ENCODE data around the gene KRT86.

GRCh38 chr12:52291267-52291935, 17.0 kb downstream of the KRT86 start, which contains the start of gene KRT81:
- TF ChIP-seq ZNF416 (tag by site-specific recombination; IDR thresholded peaks at IDR 0.05), result no peak
- no peak for TF ChIP-seq ZNF274 (IDR thresholded peaks at IDR 0.05; ENCODE audit: low read length)
- TF ChIP-seq ZNF274 (tag by site-specific recombination; IDR thresholded peaks at IDR 0.05; ENCODE audit: borderline replicate concordance), result no peak
- TF ChIP-seq, protein P1, sequence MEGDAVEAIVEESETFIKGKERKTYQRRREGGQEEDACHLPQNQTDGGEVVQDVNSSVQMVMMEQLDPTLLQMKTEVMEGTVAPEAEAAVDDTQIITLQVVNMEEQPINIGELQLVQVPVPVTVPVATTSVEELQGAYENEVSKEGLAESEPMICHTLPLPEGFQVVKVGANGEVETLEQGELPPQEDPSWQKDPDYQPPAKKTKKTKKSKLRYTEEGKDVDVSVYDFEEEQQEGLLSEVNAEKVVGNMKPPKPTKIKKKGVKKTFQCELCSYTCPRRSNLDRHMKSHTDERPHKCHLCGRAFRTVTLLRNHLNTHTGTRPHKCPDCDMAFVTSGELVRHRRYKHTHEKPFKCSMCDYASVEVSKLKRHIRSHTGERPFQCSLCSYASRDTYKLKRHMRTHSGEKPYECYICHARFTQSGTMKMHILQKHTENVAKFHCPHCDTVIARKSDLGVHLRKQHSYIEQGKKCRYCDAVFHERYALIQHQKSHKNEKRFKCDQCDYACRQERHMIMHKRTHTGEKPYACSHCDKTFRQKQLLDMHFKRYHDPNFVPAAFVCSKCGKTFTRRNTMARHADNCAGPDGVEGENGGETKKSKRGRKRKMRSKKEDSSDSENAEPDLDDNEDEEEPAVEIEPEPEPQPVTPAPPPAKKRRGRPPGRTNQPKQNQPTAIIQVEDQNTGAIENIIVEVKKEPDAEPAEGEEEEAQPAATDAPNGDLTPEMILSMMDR (tag by site-specific recombination; IDR thresholded peaks at IDR 0.05), result no peak
- no peak for TF ChIP-seq ZNF792 (tag by site-specific recombination; IDR thresholded peaks at IDR 0.05)
- TF ChIP-seq ZNF548 (tag by site-specific recombination; IDR thresholded peaks at IDR 0.05), result no peak
- no peak for TF ChIP-seq ZNF121 (tag by site-specific recombination; IDR thresholded peaks at IDR 0.05)
- no peak for TF ChIP-seq ZNF76 (tag by site-specific recombination; IDR thresholded peaks at IDR 0.05; ENCODE audit: borderline replicate concordance, low read depth)
- no peak for TF ChIP-seq ZNF621 (tag by site-specific recombination; IDR thresholded peaks at IDR 0.05)
- no peak for TF ChIP-seq ZNF114 (tag by site-specific recombination; IDR thresholded peaks at IDR 0.05)
- TF ChIP-seq, protein P2, sequence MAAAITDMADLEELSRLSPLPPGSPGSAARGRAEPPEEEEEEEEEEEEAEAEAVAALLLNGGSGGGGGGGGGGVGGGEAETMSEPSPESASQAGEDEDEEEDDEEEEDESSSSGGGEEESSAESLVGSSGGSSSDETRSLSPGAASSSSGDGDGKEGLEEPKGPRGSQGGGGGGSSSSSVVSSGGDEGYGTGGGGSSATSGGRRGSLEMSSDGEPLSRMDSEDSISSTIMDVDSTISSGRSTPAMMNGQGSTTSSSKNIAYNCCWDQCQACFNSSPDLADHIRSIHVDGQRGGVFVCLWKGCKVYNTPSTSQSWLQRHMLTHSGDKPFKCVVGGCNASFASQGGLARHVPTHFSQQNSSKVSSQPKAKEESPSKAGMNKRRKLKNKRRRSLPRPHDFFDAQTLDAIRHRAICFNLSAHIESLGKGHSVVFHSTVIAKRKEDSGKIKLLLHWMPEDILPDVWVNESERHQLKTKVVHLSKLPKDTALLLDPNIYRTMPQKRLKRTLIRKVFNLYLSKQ (tag by site-specific recombination; IDR thresholded peaks at IDR 0.05; ENCODE audit: borderline replicate concordance), result no peak
- TF ChIP-seq, protein P3, sequence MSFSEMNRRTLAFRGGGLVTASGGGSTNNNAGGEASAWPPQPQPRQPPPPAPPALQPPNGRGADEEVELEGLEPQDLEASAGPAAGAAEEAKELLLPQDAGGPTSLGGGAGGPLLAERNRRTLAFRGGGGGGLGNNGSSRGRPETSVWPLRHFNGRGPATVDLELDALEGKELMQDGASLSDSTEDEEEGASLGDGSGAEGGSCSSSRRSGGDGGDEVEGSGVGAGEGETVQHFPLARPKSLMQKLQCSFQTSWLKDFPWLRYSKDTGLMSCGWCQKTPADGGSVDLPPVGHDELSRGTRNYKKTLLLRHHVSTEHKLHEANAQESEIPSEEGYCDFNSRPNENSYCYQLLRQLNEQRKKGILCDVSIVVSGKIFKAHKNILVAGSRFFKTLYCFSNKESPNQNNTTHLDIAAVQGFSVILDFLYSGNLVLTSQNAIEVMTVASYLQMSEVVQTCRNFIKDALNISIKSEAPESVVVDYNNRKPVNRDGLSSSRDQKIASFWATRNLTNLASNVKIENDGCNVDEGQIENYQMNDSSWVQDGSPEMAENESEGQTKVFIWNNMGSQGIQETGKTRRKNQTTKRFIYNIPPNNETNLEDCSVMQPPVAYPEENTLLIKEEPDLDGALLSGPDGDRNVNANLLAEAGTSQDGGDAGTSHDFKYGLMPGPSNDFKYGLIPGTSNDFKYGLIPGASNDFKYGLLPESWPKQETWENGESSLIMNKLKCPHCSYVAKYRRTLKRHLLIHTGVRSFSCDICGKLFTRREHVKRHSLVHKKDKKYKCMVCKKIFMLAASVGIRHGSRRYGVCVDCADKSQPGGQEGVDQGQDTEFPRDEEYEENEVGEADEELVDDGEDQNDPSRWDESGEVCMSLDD (tag by site-specific recombination; IDR thresholded peaks at IDR 0.05), result no peak
- no peak for TF ChIP-seq PATZ1 (tag by site-specific recombination; IDR thresholded peaks at IDR 0.05)
- no peak for TF ChIP-seq SETDB1 (IDR thresholded peaks at IDR 0.05; ENCODE audit: insufficient read length, low read length)
